Fibroblast of the conjunctiva (primary cell): ENCODE data around the gene PAMR1.
A peak's percentile ranks its signal among the peaks of the same experiment; 100 is the strongest.
"Not testable (repeated sequence)": the region's sequence is repeated elsewhere in the genome, so short reads cannot be mapped to it uniquely, and the experiment has no call there.

Source experiments
- DNase-seq: peaks from one replicate; pipeline ENCODE4 v3.0.0-alpha.2; 2010; ENCODE audit warnings: low read depth

The PAMR1 gene

GRCh38 chr11:35543481-35543880 lies 18.1 kb upstream of the PAMR1 start:
- no peak for DNase-seq

- no peak for DNase-seq
Measured at GRCh38 chr11:35541621-35542375, 16.4 kb upstream of the PAMR1 start.

DNA sequence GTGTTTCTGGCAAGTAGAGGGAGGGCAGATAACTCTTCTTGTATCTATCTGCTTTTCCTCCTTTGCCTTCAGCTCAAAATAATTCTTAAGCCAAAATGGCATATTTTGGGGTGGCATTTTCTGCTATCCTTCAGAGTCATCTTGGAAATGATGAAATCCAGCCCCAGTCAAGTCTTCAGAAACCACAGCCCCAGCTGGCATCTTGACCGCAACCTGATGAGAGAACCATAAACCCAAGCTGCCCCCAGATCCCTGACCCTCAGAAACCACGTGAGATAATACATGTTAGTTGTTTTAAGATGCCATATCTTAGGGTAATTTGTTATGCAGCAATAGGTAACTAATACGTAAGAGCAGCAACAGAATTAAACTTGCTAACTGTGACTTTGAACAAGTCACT lies 15.1 kb upstream of the PAMR1 start:
- no peak for DNase-seq

- no peak for DNase-seq
Measured at GRCh38 chr11:35539781-35540281, 14.4 kb upstream of the PAMR1 start.

DNA sequence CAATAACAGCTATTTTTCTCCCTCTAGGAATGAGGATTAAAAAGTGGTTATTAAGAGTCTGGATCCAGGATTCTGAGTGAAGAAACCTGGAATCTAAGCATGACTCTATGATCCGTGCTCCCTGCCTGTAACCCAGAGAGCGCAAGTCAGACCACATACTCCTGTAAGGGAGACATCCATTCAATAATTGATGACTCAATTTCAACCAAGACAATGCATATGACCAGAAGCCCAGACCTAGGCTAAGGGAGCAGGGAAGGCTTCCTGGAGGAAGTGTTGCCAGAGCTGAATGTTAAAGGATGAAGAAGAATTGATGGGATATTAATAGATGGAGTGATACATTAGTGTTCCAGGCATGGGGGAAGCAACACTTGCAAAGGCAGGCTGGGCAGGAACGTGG lies 13.8 kb upstream of the PAMR1 start:
- no peak for DNase-seq

DNA sequence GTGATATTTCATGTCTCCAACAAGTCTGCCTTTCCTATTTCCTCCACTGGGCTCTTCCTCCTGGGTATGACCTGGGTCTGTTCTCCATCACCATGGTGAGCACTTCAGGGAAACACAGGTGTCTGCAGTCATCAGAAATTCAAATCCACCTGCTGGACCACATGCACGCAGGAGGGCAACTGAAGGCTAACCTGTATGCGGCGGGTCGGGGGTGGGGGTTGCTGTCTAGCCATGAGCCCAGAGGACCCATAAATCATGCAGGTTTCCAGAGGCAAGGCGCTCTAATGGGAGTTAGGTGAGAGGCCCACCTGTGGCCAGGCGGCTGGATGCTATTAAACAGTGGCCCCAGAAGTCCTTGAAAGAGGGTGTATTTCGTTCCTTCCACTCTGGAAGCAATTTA lies 11.1 kb upstream of the PAMR1 start:
- DNase-seq, result no peak

DNA sequence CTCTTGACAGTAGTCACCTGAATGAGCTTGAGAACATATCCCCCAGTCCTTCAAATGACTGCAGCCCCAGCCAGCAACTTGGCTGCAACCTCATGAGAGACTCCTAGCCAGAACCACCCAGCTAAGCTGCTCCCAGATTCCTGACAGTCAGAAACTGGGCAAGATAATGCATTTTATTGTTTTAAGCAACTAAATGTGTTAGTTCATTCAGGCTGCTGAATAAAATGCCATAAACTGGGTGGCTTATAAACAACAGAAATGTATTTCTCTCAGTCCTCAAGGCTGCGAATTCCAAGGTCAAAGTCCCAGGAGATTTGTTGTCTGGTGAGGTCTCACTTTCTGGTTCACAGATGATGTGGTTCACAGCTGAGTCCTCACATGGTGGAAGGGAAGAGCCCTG lies 5.8 kb upstream of the PAMR1 start:
- no peak for DNase-seq

DNA sequence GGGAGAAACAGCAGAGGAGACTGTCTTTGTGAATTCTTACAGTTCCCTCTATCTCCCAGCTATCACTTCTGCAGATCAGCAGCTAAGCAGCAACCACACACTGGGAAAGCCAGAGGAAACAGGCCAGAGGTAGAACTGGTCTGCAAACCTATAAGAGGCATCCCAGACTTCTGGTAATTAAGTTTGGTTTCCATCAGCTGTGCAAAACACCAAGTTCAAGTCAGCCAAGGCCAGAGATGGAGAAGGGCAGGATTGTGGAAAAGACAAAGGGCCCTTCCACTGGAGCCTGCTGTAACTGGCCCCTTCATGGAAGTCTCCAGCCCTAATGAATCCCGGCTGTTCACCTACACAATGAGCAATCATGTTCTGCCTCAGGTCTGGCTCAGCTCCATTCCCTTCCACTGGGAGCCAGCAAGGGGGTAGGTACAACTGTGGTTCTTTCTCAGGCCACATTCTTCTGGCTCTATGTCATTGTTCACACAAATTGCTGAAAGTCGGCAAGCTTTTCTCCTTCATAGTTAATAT lies 4.6 kb upstream of the PAMR1 start:
- peak; percentile 90 for DNase-seq

GRCh38 chr11:35526370-35526792 lies 965 bp upstream of the PAMR1 start:
- peak; percentile 54 for DNase-seq

DNA sequence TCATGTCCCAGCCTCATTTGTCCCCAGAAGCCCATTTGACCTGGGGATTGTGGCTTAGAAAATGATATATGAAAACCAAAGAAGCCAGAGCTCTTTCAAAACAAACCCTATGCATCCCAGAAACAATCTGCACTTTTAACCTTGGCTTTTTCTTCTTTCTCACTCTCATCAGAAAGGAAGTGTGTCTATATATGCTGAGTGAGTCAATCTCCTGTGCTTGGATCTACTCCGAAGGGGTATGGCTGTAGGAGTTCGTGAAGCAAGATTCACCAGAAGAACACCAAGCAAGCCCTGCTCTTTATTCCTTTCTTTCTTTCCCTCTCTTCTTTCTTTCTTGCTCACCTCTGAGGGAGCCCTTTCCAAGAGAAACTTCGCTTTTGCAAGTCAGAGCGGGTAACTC lies 636 bp downstream of the PAMR1 start:
- DNase-seq, result no peak

GRCh38 chr11:35523861-35524260 lies 1.6 kb downstream of the PAMR1 start:
- no peak for DNase-seq

GRCh38 chr11:35523331-35523768 lies 2.1 kb downstream of the PAMR1 start:
- no peak for DNase-seq

DNA sequence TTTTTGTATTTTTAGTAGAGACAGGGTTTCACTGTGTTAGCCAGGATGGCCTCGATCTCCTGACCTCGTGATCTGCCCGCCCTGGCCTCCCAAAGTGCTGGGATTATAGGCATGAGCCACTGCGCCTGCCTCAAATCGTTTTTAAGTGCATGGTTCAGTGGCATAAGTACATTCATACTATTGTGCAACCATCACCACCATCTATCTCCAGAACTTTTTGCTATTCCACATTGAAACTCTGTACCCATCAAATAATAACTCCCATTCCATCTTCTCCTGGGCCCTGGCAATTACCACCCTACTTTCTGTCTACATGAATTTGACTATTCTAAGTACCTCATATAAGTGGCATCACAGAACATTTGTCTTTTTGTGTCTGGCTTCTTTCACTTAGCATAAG lies 3.3 kb downstream of the PAMR1 start:
- DNase-seq, result not testable (repeated sequence)

- DNase-seq, result no peak
Measured at GRCh38 chr11:35520376-35520775, 5.0 kb downstream of the PAMR1 start.

GRCh38 chr11:35518766-35519165 lies 6.7 kb downstream of the PAMR1 start:
- no peak for DNase-seq

DNA sequence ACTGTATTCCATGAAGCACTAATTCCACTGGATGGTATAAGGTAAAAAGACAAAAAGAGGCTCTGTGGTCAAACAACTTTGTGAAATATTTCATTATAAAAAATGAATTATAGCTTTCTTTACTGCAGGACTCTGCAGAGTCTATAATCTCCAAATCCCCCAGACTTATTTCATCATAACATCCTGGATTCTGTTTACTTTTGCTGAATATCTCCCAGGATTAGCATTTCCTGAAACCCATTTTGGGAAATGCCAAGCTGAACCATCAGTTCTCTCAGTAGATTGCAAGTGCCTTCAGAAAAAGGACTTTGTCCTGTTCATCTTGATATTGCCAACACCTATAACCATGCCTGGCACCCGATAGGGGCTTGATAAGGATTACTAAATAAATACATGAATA lies 7.9 kb downstream of the PAMR1 start:
- DNase-seq, result no peak

GRCh38 chr11:35516403-35516802 lies 9.0 kb downstream of the PAMR1 start:
- no peak for DNase-seq

DNA sequence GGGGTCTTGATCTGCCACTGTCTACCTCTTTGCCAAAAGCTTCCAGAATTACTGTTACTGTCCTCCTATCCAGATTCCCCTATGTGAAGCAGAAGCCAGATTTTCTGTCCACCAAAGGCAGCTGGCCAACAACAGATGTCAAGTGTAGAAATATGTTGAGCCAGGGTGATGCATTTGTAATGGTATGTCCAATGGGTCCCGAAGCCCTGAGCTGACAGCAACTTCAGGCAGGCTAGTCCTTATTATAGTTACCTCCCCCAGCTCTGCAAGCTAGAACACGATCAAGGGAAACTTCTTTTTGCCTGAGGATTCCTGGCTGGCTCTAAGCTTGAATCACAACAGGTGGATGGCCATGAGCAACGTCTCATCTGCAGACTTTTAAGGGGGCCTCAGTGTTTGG lies 10.2 kb downstream of the PAMR1 start:
- DNase-seq, result peak; percentile 58

- DNase-seq, result no peak
Measured at GRCh38 chr11:35514481-35514880, 10.9 kb downstream of the PAMR1 start.

GRCh38 chr11:35511666-35512065 lies 13.8 kb downstream of the PAMR1 start:
- DNase-seq, result no peak

GRCh38 chr11:35507688-35508087 lies 17.7 kb downstream of the PAMR1 start:
- no peak for DNase-seq

DNA sequence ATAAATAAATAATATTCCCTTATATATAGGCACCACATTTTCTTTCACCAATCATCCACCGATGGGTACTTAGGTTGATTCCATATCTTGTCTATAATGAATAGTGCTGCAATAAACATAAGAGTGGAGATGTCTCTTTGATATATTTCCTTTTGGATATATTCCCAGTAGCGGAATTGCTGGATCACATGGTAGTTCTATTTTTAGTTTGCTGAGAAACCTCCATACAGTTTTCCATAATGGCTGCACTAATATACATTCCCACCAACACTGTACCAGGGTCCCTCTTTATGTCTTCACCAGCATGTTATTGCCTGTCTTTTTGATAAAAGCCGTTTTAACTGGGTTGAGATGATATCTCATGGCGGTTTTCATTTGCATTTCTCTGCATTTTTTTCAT lies 23.6 kb downstream of the PAMR1 start:
- DNase-seq, result no peak

GRCh38 chr11:35500744-35501143 lies 24.7 kb downstream of the PAMR1 start:
- no peak for DNase-seq

- no peak for DNase-seq
Measured at GRCh38 chr11:35496416-35496815, 29.0 kb downstream of the PAMR1 start.
